Mammary epithelial cell (primary cell): ENCODE data around the gene TCEAL9.

Experiments used
- CTCF ChIP-seq, 2 donors: IDR thresholded peaks in 1 of 2; conservative IDR thresholded peaks in 1 of 2; 2 replicates each; pipeline ENCODE4 v1.5.1; 2011 to 2012; ENCODE audit warnings: inconsistent platforms in 2 of 2, low read length in 2 of 2, mild to moderate bottlenecking in 2 of 2, control low read depth in 1 of 2, low read depth in 1 of 2; ENCODE audit not compliant: insufficient read depth in 1 of 2; ENCODE audit errors: extremely low read depth in 1 of 2
- EZH2 ChIP-seq: IDR thresholded peaks from 2 replicates; pipeline ENCODE4 v1.6.1; 2012; ENCODE audit warnings: low read length, inconsistent platforms, borderline replicate concordance

- no peak for TF ChIP-seq CTCF (conservative IDR thresholded peaks at IDR 0.05 in 1 of 2, IDR thresholded peaks at IDR 0.05 in 1 of 2; ENCODE audit: extremely low read depth in 1 of 2, insufficient read depth in 1 of 2, low read depth in 1 of 2, low read length in 2 of 2)
- no peak for TF ChIP-seq EZH2
These were observed 30.0 kb downstream of the TCEAL9 start for GRCh38 chrX:103386332-103386731.
